Activated CD8-positive, alpha-beta T cell treated with anti-CD3 and anti-CD28 coated beads for 36 hours (primary cell): Measurements from ENCODE around the gene DGCR2. TPM values are rescaled to one million over a fixed set of nuclear protein-coding genes. Genes with fewer than 3 reads are reported as not detected.
A peak's percentile ranks its signal among the peaks of the same experiment; 100 is the strongest.

Experiments used
- ATAC-seq: fragments of 200-7000 bp; cut with Tn5 transposase; one replicate; pipeline ENCODE4 v1.10.0; 2021; ENCODE audit warnings: mild to moderate bottlenecking, moderate library complexity
- CTCF ChIA-PET: fragments of 350-600 bp; sonication (Branson Sonifier 250); formaldehyde crosslinking; loops from one replicate; lab custom pipeline; 2021; ENCODE audit warnings: antibody characterized with exemption; lab: Charles Lee
- POLR2A ChIA-PET: fragments of 350-600 bp; sonication (Branson Sonifier 250); formaldehyde crosslinking; loops from one replicate; lab custom pipeline; 2021; ENCODE audit warnings: antibody characterized with exemption; lab: Charles Lee
- DNase-seq: peaks from one replicate; pipeline ENCODE4 v3.0.0-alpha.2; 2020
- H3K27ac Mint-ChIP-seq: one replicate; pipeline ENCODE4 v1.8.0; 2021; ENCODE audit warnings: mild to moderate bottlenecking, mixed read lengths
- H3K27me3 Mint-ChIP-seq: one replicate; pipeline ENCODE4 v1.8.0; 2021; ENCODE audit warnings: mixed read lengths
- H3K36me3 Mint-ChIP-seq: one replicate; pipeline ENCODE4 v1.8.0; 2021; ENCODE audit warnings: low read depth, mixed read lengths
- H3K4me1 Mint-ChIP-seq: one replicate; pipeline ENCODE4 v1.8.0; 2021; ENCODE audit warnings: low read depth, mixed read lengths
- H3K4me3 Mint-ChIP-seq: one replicate; pipeline ENCODE4 v1.8.0; 2021; ENCODE audit warnings: mild to moderate bottlenecking, moderate library complexity, mixed read lengths
- H3K9me3 Mint-ChIP-seq: one replicate; pipeline ENCODE4 v1.8.0; 2021; ENCODE audit warnings: mixed read lengths
- CTCF ChIP-seq: fragments of 200-600 bp; IDR thresholded peaks from one replicate; pipeline ENCODE4 v1.8.0; 2022; ENCODE audit warnings: antibody characterized with exemption, mild to moderate bottlenecking
- intact Hi-C: fragments of 100-400 bp; cut with micrococcal nuclease; formaldehyde crosslinking; loops from one replicate; pipeline ENCODE4 v1.10.0; 2022
- total RNA-seq, 2 experiments: library from RNA; stranded (reverse); gene quantifications; one replicate each; pipeline ENCODE4 v1.2.3, GENCODE V29; 2021

Gene DGCR2
- total RNA-seq, 2 experiments from 2014 or later = 18.0 to 20.0 TPM

GRCh38 chr22:19110646-19111045 lies 11.6 kb downstream of the DGCR2 start:
- CTCF ChIA-PET = interaction anchor here (1.0 to 1.8 kb wide), 4 partner anchors 8 to 34 kb away, joined by 3 to 8 read pairs (median 4); partner anchors contain the start of genes DGCR2 and ESS2
- Mint-ChIP-seq H3K9me3 (no peaks in the 10 kb centered on the region), H3K27ac (peak overlapping the region; percentile 85), H3K4me1 (peaks cover 70% of the 10 kb centered on the region), H3K27me3 (no peaks in the 10 kb centered on the region), H3K36me3 (peaks cover 5% of the 10 kb centered on the region), H3K4me3 (no peak overlapping the region)
- intact Hi-C loops = no loop called here
- no peak for DNase-seq
- POLR2A ChIA-PET = interaction anchor here (0.6 to 2.7 kb wide), 5 partner anchors 8 to 34 kb away, joined by 3 to 17 read pairs (median 4); partner anchors contain the start of genes DGCR2 and ESS2
- no peak for TF ChIP-seq CTCF
- no peak for ATAC-seq

GRCh38 chr22:19110064-19110458 lies 12.2 kb downstream of the DGCR2 start:
- ChIA-PET CTCF (interaction anchor here (1.0 to 1.8 kb wide), 3 partner anchors 8 to 34 kb away, joined by 3 to 8 read pairs (median 5); partner anchors contain the start of genes DGCR2 and ESS2), POLR2A (interaction anchor here (0.6 to 2.7 kb wide), 4 partner anchors 9 to 34 kb away, joined by 3 to 17 read pairs (median 4); partner anchors contain the start of genes DGCR2 and ESS2)
- H3K9me3 Mint-ChIP-seq = no peaks in the 10 kb centered on the region
- peak overlapping the region; percentile 38 for H3K4me3 Mint-ChIP-seq
- no peaks in the 10 kb centered on the region for H3K27me3 Mint-ChIP-seq
- peaks cover 67% of the 10 kb centered on the region for H3K4me1 Mint-ChIP-seq
- intact Hi-C loops = no loop called here
- H3K36me3 Mint-ChIP-seq = peaks cover 5% of the 10 kb centered on the region
- H3K27ac Mint-ChIP-seq = peak overlapping the region; percentile 65
- ATAC-seq (no peak), DNase-seq (no peak)
- TF ChIP-seq CTCF = no peak

- TF ChIP-seq CTCF = no peak
- peak; percentile 73 for DNase-seq
Measured at GRCh38 chr22:19109198-19110063, 12.8 kb downstream of the DGCR2 start.

GRCh38 chr22:19108807-19109197 lies 13.4 kb downstream of the DGCR2 start:
- Mint-ChIP-seq H3K4me1 (peaks cover 66% of the 10 kb centered on the region), H3K9me3 (no peaks in the 10 kb centered on the region), H3K27me3 (no peaks in the 10 kb centered on the region), H3K36me3 (peaks cover 5% of the 10 kb centered on the region), H3K4me3 (no peak overlapping the region), H3K27ac (peak overlapping the region; percentile 65)
- TF ChIP-seq CTCF = no peak
- ChIA-PET CTCF (interaction anchor here (1.0 to 2.1 kb wide), 2 partner anchors 35 to 71 kb away, joined by 3 to 6 read pairs; no protein-coding TSS in a partner anchor), POLR2A (no interaction called here)
- intact Hi-C loops = no loop called here
- no peak for DNase-seq
- no peak for ATAC-seq

More at GRCh38 chr22:19109198-19110063, 12.8 kb downstream of the DGCR2 start:
- intact Hi-C loops = no loop called here
- peak; percentile 88 for ATAC-seq
- H3K4me3 Mint-ChIP-seq = peak overlapping the region; percentile 38
- H3K27ac Mint-ChIP-seq = peak overlapping the region; percentile 65
- H3K4me1 Mint-ChIP-seq = peaks cover 62% of the 10 kb centered on the region
- CTCF ChIA-PET = interaction anchor here (1.1 to 2.1 kb wide), 3 partner anchors 9 to 70 kb away, joined by 5 to 8 read pairs (median 6); partner anchors contain the start of gene ESS2
- H3K9me3 Mint-ChIP-seq = no peaks in the 10 kb centered on the region
- peaks cover 5% of the 10 kb centered on the region for H3K36me3 Mint-ChIP-seq
- POLR2A ChIA-PET = interaction anchor here (1.2 to 2.7 kb wide), 3 partner anchors 9 to 15 kb away, joined by 3 to 17 read pairs (median 4); partner anchors contain the start of gene DGCR2
- no peaks in the 10 kb centered on the region for H3K27me3 Mint-ChIP-seq
